ENCODE measurements around the gene SLC22A24.

Gene SLC22A24, protein sequence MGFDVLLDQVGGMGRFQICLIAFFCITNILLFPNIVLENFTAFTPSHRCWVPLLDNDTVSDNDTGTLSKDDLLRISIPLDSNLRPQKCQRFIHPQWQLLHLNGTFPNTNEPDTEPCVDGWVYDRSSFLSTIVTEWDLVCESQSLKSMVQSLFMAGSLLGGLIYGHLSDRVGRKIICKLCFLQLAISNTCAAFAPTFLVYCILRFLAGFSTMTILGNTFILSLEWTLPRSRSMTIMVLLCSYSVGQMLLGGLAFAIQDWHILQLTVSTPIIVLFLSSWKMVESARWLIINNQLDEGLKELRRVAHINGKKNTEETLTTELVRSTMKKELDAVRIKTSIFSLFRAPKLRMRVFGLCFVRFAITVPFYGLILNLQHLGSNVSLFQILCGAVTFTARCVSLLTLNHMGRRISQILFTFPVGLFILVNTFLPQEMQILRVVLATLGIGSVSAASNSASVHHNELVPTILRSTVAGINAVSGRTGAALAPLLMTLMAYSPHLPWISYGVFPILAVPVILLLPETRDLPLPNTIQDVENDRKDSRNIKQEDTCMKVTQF

DNA sequence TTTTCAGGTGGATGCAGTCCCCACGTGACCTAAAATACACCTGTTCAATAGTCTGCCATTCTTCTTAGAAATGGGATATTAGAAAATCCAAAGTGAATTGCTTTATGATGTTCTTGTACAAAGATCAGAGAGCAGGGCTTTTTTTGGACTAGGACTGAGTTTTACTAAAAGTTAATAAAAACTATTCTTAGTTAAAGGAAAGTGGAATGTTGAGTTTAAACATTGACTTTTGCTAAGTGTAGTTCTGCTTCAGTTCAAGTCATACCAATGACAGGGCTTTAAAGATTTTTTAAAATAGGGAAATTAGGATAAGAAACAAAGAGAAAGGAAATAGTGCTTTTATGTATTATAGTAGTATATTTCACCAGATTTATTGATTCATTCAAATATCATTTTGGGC is at the start of gene SLC22A24:
Gene SLC22A24 (minus strand): TSS at position 101 of the 400 bp plus-strand sequence. CDS start 442 bp downstream, outside the sequence.
- no peak within 1 kb of the TSS for H3K27ac ChIP-seq (ENCODE audit: extremely low read depth, low read depth, low read length)
- TF ChIP-seq ZSCAN16 (tag by site-specific recombination; IDR thresholded peaks at IDR 0.05) (no peak), ZNF791 (tag by site-specific recombination; IDR thresholded peaks at IDR 0.05) (no peak), ZNF274 (IDR thresholded peaks at IDR 0.05; ENCODE audit: low read length) (no peak), ZNF274 (tag by site-specific recombination; IDR thresholded peaks at IDR 0.05; ENCODE audit: borderline replicate concordance) (no peak), ZNF501 (tag by site-specific recombination; IDR thresholded peaks at IDR 0.05) (no peak), ZNF366 (tag by site-specific recombination; conservative IDR thresholded peaks at IDR 0.05) (no peak), ZNF785 (tag by site-specific recombination; IDR thresholded peaks at IDR 0.05) (no peak), ZNF302 (tag by site-specific recombination; IDR thresholded peaks at IDR 0.05; ENCODE audit: low read depth) (no peak), ZNF146 (tag by site-specific recombination; IDR thresholded peaks at IDR 0.05) (no peak), ZBTB10 (tag by site-specific recombination; IDR thresholded peaks at IDR 0.05) (no peak), ZNF184 (tag by site-specific recombination; IDR thresholded peaks at IDR 0.05) (no peak), REST (tag by site-specific recombination; IDR thresholded peaks at IDR 0.05) (no peak), ZNF654 (tag by site-specific recombination; IDR thresholded peaks at IDR 0.05; ENCODE audit: low read depth) (no peak)
- TF ChIP-seq, protein P1, sequence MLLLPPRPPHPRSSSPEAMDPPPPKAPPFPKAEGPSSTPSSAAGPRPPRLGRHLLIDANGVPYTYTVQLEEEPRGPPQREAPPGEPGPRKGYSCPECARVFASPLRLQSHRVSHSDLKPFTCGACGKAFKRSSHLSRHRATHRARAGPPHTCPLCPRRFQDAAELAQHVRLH (tag by site-specific recombination; IDR thresholded peaks at IDR 0.05) = no peak
- TF ChIP-seq, protein P2, sequence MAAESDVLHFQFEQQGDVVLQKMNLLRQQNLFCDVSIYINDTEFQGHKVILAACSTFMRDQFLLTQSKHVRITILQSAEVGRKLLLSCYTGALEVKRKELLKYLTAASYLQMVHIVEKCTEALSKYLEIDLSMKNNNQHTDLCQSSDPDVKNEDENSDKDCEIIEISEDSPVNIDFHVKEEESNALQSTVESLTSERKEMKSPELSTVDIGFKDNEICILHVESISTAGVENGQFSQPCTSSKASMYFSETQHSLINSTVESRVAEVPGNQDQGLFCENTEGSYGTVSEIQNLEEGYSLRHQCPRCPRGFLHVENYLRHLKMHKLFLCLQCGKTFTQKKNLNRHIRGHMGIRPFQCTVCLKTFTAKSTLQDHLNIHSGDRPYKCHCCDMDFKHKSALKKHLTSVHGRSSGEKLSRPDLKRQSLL (tag by site-specific recombination; IDR thresholded peaks at IDR 0.05) = no peak
- TF ChIP-seq, protein P3, sequence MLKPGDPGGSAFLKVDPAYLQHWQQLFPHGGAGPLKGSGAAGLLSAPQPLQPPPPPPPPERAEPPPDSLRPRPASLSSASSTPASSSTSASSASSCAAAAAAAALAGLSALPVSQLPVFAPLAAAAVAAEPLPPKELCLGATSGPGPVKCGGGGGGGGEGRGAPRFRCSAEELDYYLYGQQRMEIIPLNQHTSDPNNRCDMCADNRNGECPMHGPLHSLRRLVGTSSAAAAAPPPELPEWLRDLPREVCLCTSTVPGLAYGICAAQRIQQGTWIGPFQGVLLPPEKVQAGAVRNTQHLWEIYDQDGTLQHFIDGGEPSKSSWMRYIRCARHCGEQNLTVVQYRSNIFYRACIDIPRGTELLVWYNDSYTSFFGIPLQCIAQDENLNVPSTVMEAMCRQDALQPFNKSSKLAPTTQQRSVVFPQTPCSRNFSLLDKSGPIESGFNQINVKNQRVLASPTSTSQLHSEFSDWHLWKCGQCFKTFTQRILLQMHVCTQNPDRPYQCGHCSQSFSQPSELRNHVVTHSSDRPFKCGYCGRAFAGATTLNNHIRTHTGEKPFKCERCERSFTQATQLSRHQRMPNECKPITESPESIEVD (tag by site-specific recombination; IDR thresholded peaks at IDR 0.05) = no peak
- TF ChIP-seq, protein P4, sequence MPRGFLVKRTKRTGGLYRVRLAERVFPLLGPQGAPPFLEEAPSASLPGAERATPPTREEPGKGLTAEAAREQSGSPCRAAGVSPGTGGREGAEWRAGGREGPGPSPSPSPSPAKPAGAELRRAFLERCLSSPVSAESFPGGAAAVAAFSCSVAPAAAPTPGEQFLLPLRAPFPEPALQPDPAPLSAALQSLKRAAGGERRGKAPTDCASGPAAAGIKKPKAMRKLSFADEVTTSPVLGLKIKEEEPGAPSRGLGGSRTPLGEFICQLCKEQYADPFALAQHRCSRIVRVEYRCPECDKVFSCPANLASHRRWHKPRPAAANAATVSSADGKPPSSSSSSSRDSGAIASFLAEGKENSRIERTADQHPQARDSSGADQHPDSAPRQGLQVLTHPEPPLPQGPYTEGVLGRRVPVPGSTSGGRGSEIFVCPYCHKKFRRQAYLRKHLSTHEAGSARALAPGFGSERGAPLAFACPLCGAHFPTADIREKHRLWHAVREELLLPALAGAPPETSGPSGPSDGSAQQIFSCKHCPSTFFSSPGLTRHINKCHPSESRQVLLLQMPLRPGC (tag by site-specific recombination; IDR thresholded peaks at IDR 0.05) = no peak
- POLR2A ChIA-PET = no interaction called here
- no peaks in the 10 kb centered on the region for H3K9me3 ChIP-seq (ENCODE audit: control insufficient read depth, insufficient read depth, low read depth, low read length)
- no peaks in the 10 kb centered on the region for H3K36me3 ChIP-seq (ENCODE audit: control insufficient read depth in 2 of 2, insufficient read depth in 1 of 2, low read length in 2 of 2)
- H3K4me3 ChIP-seq (ENCODE audit: low read depth, low read length) = no peak within 1 kb of the TSS
- H3K4me1 ChIP-seq (ENCODE audit: control insufficient read depth, insufficient read depth, low read length) = no peaks in the 10 kb centered on the region
- CTCF ChIA-PET = no interaction called here

All from HEK293 (cell line).